K562 (cell line): ENCODE measurements around the gene POLR1C. TPM values are rescaled to one million over a fixed set of nuclear protein-coding genes. Genes with fewer than 3 reads are reported as not detected.

Experiments used
- BRCA1 ChIP-seq, 2 experiments: fragments of 450-650 bp in 1 of 2; sonication (generic) in 1 of 2; formaldehyde crosslinking in 1 of 2; IDR thresholded peaks; 2 replicates each; pipeline versions ENCODE4 v1.5.0 to v1.6.1; 2017 to 2020; ENCODE audit warnings: mild to moderate bottlenecking in 1 of 2, missing genetic modification reagents in 1 of 2
- CBFA2T2 ChIP-seq: fragments of 450-650 bp; conservative IDR thresholded peaks from 2 replicates; pipeline ENCODE4 v1.6.1; 2017; ENCODE audit warnings: mild to moderate bottlenecking
- CSDE1 ChIP-seq, 2 experiments: fragments of 450-650 bp; IDR thresholded peaks; 2 replicates each; pipeline ENCODE4 v1.6.1; 2016; ENCODE audit warnings: mild to moderate bottlenecking in 1 of 2
- ETV6 ChIP-seq, 3 experiments: fragments of 150-350 bp in 1 of 3; sonication (generic) in 1 of 3; formaldehyde crosslinking in 1 of 3; IDR thresholded peaks; 2 replicates each; pipeline versions ENCODE4 v1.6.1 to v1.8.0; 2014 to 2022; ENCODE audit warnings: borderline replicate concordance in 2 of 3, low read depth in 2 of 3, antibody characterized with exemption in 1 of 3, low read length in 1 of 3, mild to moderate bottlenecking in 1 of 3, missing genetic modification reagents in 1 of 3
- HMGN3 ChIP-seq: IDR thresholded peaks from 2 replicates; pipeline ENCODE4 v1.6.1; 2011; ENCODE audit warnings: borderline replicate concordance, low read depth, mild to moderate bottlenecking, mixed read lengths, low read length; ENCODE audit not compliant: insufficient read length; ENCODE audit errors: extremely low read depth
- KLF16 ChIP-seq: IDR thresholded peaks from 2 replicates; pipeline ENCODE4 v1.6.1; 2016; ENCODE audit warnings: antibody characterized with exemption
- LCOR ChIP-seq: sonication (generic); formaldehyde crosslinking; IDR thresholded peaks from 2 replicates; pipeline ENCODE4 v1.8.0; 2022; ENCODE audit warnings: mild to moderate bottlenecking, missing genetic modification reagents
- MCM3 ChIP-seq: fragments of 450-650 bp; IDR thresholded peaks from 2 replicates; pipeline ENCODE4 v1.6.1; 2016
- MED1 ChIP-seq: sonication (generic); formaldehyde crosslinking; IDR thresholded peaks from 2 replicates; pipeline ENCODE4 v1.8.1; 2023; ENCODE audit warnings: missing genetic modification reagents, borderline replicate concordance
- RUNX1 ChIP-seq: sonication (generic); IDR thresholded peaks from 2 replicates; pipeline ENCODE4 v1.6.1; 2016; ENCODE audit warnings: antibody characterized with exemption, low read depth
- SIX5 ChIP-seq, 2 experiments: IDR thresholded peaks; 2 replicates each; pipeline ENCODE4 v1.6.1; 2011; ENCODE audit warnings: low read length in 2 of 2, borderline replicate concordance in 1 of 2, low read depth in 1 of 2, mild to moderate bottlenecking in 1 of 2, moderate library complexity in 1 of 2; ENCODE audit not compliant: insufficient read depth in 1 of 2
- SP1 ChIP-seq: sonication (generic); formaldehyde crosslinking; IDR thresholded peaks from 2 replicates; pipeline ENCODE4 v1.8.1; 2022; ENCODE audit warnings: mild to moderate bottlenecking, missing genetic modification reagents
- SREBF1 ChIP-seq: fragments of 150-350 bp; IDR thresholded peaks from 2 replicates; pipeline ENCODE4 v1.6.1; 2014; ENCODE audit warnings: antibody characterized with exemption, low read depth, low read length, borderline replicate concordance
- TBP ChIP-seq: optimal IDR thresholded peaks from 2 replicates; pipeline ENCODE3; 2011; ENCODE audit warnings: low read depth, low read length, improper control_type of control experiment
- ZNF282 ChIP-seq: sonication (generic); formaldehyde crosslinking; IDR thresholded peaks from 2 replicates; pipeline ENCODE4 v1.8.1; 2023; ENCODE audit warnings: missing genetic modification reagents
- polyA plus RNA-seq, 8 experiments: library from polyadenylated mRNA; depleted of rRNA in 4 of 8; stranded (reverse) in 5 of 8; unstranded in 3 of 8; fragments of >200 nt; fragmentation: Nextera tagmentation in 2 of 8; fragmentation: Illumina TruSeq in 1 of 8; extraction: Ambion mirVana in 2 of 8; extraction: Trizol in 1 of 8; gene quantifications; 2 replicates each; pipeline versions ENCODE4 v1.2.1 to v1.2.3, GENCODE V29; 2011 to 2014; ENCODE audit warnings: inconsistent platforms in 1 of 8, missing spikeins in 1 of 8
- total RNA-seq, 7 experiments: library from RNA; depleted of rRNA in 6 of 7; stranded (reverse); fragments of >200 nt in 6 of 7; fragmentation: Illumina TruSeq in 2 of 7; extraction: Trizol in 2 of 7; gene quantifications; 2 replicates each; pipeline versions ENCODE4 v1.2.1 to v1.2.3, GENCODE V29; 2011 to 2021; ENCODE audit warnings: low replicate concordance in 1 of 7
- TF ChIP-seq, protein P1 (sequence below): fragments of 450-650 bp; formaldehyde crosslinking; conservative IDR thresholded peaks from 2 replicates; pipeline ENCODE4 v1.4.0; 2022; ENCODE audit warnings: mild to moderate bottlenecking, missing genetic modification characterization
- TF ChIP-seq, protein P2 (sequence below): fragments of 450-650 bp; formaldehyde crosslinking; IDR thresholded peaks from 2 replicates; pipeline ENCODE4 v1.4.0; 2020; ENCODE audit warnings: mild to moderate bottlenecking, moderate library complexity

Gene POLR1C
- total and polyA plus RNA-seq, 9 of the 15 experiments (the other 6 are each of a cell fraction or from before 2014, with no cell fraction given): 83.5 to 429 (median 120) TPM

- TF ChIP-seq ETV6 (IDR thresholded peaks at IDR 0.05; ENCODE audit: borderline replicate concordance in 1 of 2, low read depth in 2 of 2, low read length in 1 of 2): no peak
- 0 out of 2 replicates have a peak, but pooled peaks have one; percentile 48 for TF ChIP-seq ETV6 (CRISPR knock-in tag; IDR thresholded peaks at IDR 0.05; ENCODE audit: borderline replicate concordance)
- TF ChIP-seq, protein P1, sequence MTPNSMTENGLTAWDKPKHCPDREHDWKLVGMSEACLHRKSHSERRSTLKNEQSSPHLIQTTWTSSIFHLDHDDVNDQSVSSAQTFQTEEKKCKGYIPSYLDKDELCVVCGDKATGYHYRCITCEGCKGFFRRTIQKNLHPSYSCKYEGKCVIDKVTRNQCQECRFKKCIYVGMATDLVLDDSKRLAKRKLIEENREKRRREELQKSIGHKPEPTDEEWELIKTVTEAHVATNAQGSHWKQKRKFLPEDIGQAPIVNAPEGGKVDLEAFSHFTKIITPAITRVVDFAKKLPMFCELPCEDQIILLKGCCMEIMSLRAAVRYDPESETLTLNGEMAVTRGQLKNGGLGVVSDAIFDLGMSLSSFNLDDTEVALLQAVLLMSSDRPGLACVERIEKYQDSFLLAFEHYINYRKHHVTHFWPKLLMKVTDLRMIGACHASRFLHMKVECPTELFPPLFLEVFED (CRISPR knock-in tag): peak; percentile 71; the same call in 1 of the 2 replicates
- TF ChIP-seq MCM3: no peak
- TF ChIP-seq BRCA1 (IDR thresholded peaks at IDR 0.05): no peak
- no peak for TF ChIP-seq BRCA1 (CRISPR knock-in tag; IDR thresholded peaks at IDR 0.05)
- TF ChIP-seq CBFA2T2: no peak
- no peak for TF ChIP-seq HMGN3
- no peak for TF ChIP-seq ZNF282 (CRISPR knock-in tag)
- TF ChIP-seq KLF16: no peak
- no peak for TF ChIP-seq RUNX1
- peak; percentile 65; the same call in 1 of the 2 replicates for TF ChIP-seq LCOR (CRISPR knock-in tag)
- TF ChIP-seq TBP: no peak
- TF ChIP-seq MED1 (CRISPR knock-in tag): no peak
- 0 out of 2 replicates have a peak, but pooled peaks have one; percentile 6 for TF ChIP-seq SP1 (CRISPR knock-in tag)
- no peak for TF ChIP-seq SREBF1
- TF ChIP-seq, protein P2, sequence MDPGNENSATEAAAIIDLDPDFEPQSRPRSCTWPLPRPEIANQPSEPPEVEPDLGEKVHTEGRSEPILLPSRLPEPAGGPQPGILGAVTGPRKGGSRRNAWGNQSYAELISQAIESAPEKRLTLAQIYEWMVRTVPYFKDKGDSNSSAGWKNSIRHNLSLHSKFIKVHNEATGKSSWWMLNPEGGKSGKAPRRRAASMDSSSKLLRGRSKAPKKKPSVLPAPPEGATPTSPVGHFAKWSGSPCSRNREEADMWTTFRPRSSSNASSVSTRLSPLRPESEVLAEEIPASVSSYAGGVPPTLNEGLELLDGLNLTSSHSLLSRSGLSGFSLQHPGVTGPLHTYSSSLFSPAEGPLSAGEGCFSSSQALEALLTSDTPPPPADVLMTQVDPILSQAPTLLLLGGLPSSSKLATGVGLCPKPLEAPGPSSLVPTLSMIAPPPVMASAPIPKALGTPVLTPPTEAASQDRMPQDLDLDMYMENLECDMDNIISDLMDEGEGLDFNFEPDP (CRISPR knock-in tag): no peak
- no peak for TF ChIP-seq SIX5 (IDR thresholded peaks at IDR 0.05; ENCODE audit: borderline replicate concordance in 1 of 2, insufficient read depth in 1 of 2, low read depth in 1 of 2, low read length in 2 of 2)
- TF ChIP-seq CSDE1 (IDR thresholded peaks at IDR 0.05): 0 out of 4 replicates have a peak, but pooled peaks of 1 of the 2 experiments have one; percentile 16
Observed at GRCh38 chr6:43517505-43518357, 842 bp downstream of the POLR1C start (continued).
